H9 (cell line): ENCODE measurements around the gene PIEZO2. TPM values are rescaled to one million over a fixed set of nuclear protein-coding genes. Genes with fewer than 3 reads are reported as not detected.
"Not testable (repeated sequence)": the region's sequence is repeated elsewhere in the genome, so short reads cannot be mapped to it uniquely, and the experiment has no call there.

ENCODE experiments used
- DNase-seq: peaks from one replicate; pipeline ENCODE4 v3.0.0-alpha.2; 2017
- H2AFZ ChIP-seq: one replicate; pipeline ENCODE4 v1.6.1; 2013; ENCODE audit warnings: mild to moderate bottlenecking, low read length, control low read depth, moderate library complexity
- H2AK5ac ChIP-seq: 2 replicates; pipeline ENCODE4 v1.6.1; 2013; ENCODE audit warnings: low read length, control low read depth, mixed read lengths; ENCODE audit not compliant: insufficient read length
- H2BK120ac ChIP-seq: one replicate; pipeline ENCODE4 v1.6.1; 2013; ENCODE audit warnings: low read depth, mild to moderate bottlenecking, low read length, control low read depth, inconsistent platforms; ENCODE audit not compliant: poor library complexity, severe bottlenecking
- H2BK12ac ChIP-seq: 2 replicates; pipeline ENCODE4 v1.6.1; 2013; ENCODE audit warnings: low read length, control low read depth, mixed read lengths, low read depth; ENCODE audit not compliant: insufficient read length
- H2BK15ac ChIP-seq: 2 replicates; pipeline ENCODE4 v1.6.1; 2013; ENCODE audit warnings: low read depth, low read length, control low read depth
- H2BK20ac ChIP-seq: one replicate; pipeline ENCODE4 v1.6.1; 2013; ENCODE audit warnings: low read depth, mild to moderate bottlenecking, low read length, control low read depth, inconsistent platforms; ENCODE audit not compliant: poor library complexity, severe bottlenecking
- H2BK5ac ChIP-seq: 2 replicates; pipeline ENCODE4 v1.6.1; 2013; ENCODE audit warnings: low read length, control low read depth, mixed read lengths; ENCODE audit not compliant: insufficient read length
- H3K14ac ChIP-seq: 2 replicates; pipeline ENCODE4 v1.6.1; 2013; ENCODE audit warnings: low read length, control low read depth; ENCODE audit not compliant: insufficient read depth
- H3K18ac ChIP-seq: 2 replicates; pipeline ENCODE4 v1.6.1; 2013; ENCODE audit warnings: low read depth, mild to moderate bottlenecking, mixed read lengths, low read length, control low read depth; ENCODE audit not compliant: insufficient read length
- H3K23ac ChIP-seq: 2 replicates; pipeline ENCODE4 v1.6.1; 2013; ENCODE audit warnings: low read length, control low read depth, mixed read lengths, low read depth; ENCODE audit not compliant: insufficient read length
- H3K23me2 ChIP-seq: 2 replicates; pipeline ENCODE4 v1.6.1; 2013; ENCODE audit warnings: low read depth, mild to moderate bottlenecking, mixed read lengths, low read length, control low read depth; ENCODE audit not compliant: insufficient read length, poor library complexity, severe bottlenecking
- H3K27ac ChIP-seq: 2 replicates; pipeline ENCODE4 v1.5.1; 2013; ENCODE audit warnings: low read length, control low read depth, mixed read lengths, low read depth; ENCODE audit not compliant: insufficient read length
- H3K27me3 ChIP-seq: 2 replicates; pipeline ENCODE4 v1.6.1; 2013; ENCODE audit warnings: low read length, control low read depth, inconsistent platforms; ENCODE audit not compliant: insufficient read depth
- H3K4ac ChIP-seq: 2 replicates; pipeline ENCODE4 v1.6.1; 2013; ENCODE audit warnings: low read depth, mild to moderate bottlenecking, control low read depth, inconsistent platforms, low read length, moderate library complexity
- H3K4me1 ChIP-seq: 2 replicates; pipeline ENCODE4 v1.6.1; 2013; ENCODE audit warnings: low read length, control low read depth, inconsistent platforms; ENCODE audit not compliant: insufficient read depth
- H3K4me2 ChIP-seq: 2 replicates; pipeline ENCODE4 v1.6.1; 2013; ENCODE audit warnings: low read length, control low read depth, mixed read lengths; ENCODE audit not compliant: insufficient read length, insufficient read depth
- H3K56ac ChIP-seq: 2 replicates; pipeline ENCODE4 v1.6.1; 2013; ENCODE audit warnings: low read depth, mild to moderate bottlenecking, mixed read lengths, low read length, control low read depth; ENCODE audit not compliant: insufficient read length
- H3K79me1 ChIP-seq: 2 replicates; pipeline ENCODE4 v1.6.1; 2013; ENCODE audit warnings: low read depth, mild to moderate bottlenecking, moderate library complexity, low read length, control low read depth, inconsistent platforms; ENCODE audit not compliant: insufficient read depth, poor library complexity, severe bottlenecking
- H3K79me2 ChIP-seq: 2 replicates; pipeline ENCODE4 v1.6.1; 2013; ENCODE audit warnings: low read length, control low read depth, inconsistent platforms; ENCODE audit not compliant: insufficient read depth
- H3K9ac ChIP-seq: 2 replicates; pipeline ENCODE4 v1.6.1; 2013; ENCODE audit warnings: low read length, control low read depth, mixed read lengths; ENCODE audit not compliant: insufficient read length; ENCODE audit errors: extremely low read depth
- H3K9me3 ChIP-seq: one replicate; pipeline ENCODE4 v1.6.1; 2013; ENCODE audit warnings: low read depth, low read length, inconsistent platforms; ENCODE audit not compliant: control insufficient read depth
- H3T11ph ChIP-seq: one replicate; pipeline ENCODE4 v1.6.1; 2013; ENCODE audit warnings: mild to moderate bottlenecking, low read length, control low read depth, inconsistent platforms
- H4K20me1 ChIP-seq: one replicate; pipeline ENCODE4 v1.6.1; 2013; ENCODE audit not compliant: control insufficient read depth, insufficient read length, insufficient read depth
- H4K5ac ChIP-seq: 2 replicates; pipeline ENCODE4 v1.6.1; 2013; ENCODE audit warnings: low read depth, mild to moderate bottlenecking, mixed read lengths, low read length, control low read depth; ENCODE audit not compliant: insufficient read length
- H4K8ac ChIP-seq: replicated peaks from 2 replicates; pipeline ENCODE4 v1.6.1; 2013; ENCODE audit warnings: low read length, control low read depth, mixed read lengths, low read depth; ENCODE audit not compliant: insufficient read length
- H4K91ac ChIP-seq: 2 replicates; pipeline ENCODE4 v1.6.1; 2013; ENCODE audit warnings: low read depth, mild to moderate bottlenecking, moderate library complexity, mixed read lengths, low read length, control low read depth; ENCODE audit not compliant: insufficient read length
- H3K27ac Mint-ChIP-seq, 3 experiments: 2 replicates in 2 of 3; 3 replicates in 1 of 3; pipeline ENCODE4 v1.8.0; 2020 to 2021; ENCODE audit warnings: mixed read lengths in 3 of 3, mild to moderate bottlenecking in 1 of 3, moderate library complexity in 1 of 3
- H3K27me3 Mint-ChIP-seq: 2 replicates; pipeline ENCODE4 v1.8.0; 2021; ENCODE audit warnings: low read depth, mild to moderate bottlenecking, moderate library complexity, mixed read lengths
- H3K36me3 Mint-ChIP-seq, 3 experiments: 2 replicates in 2 of 3; 3 replicates in 1 of 3; pipeline ENCODE4 v1.8.0; 2020 to 2021; ENCODE audit warnings: low read depth in 3 of 3, mixed read lengths in 3 of 3; ENCODE audit not compliant: insufficient read depth in 1 of 3
- H3K4me1 Mint-ChIP-seq, 2 experiments: 2 replicates each; pipeline ENCODE4 v1.8.0; 2020; ENCODE audit warnings: mixed read lengths in 2 of 2
- H3K4me3 Mint-ChIP-seq, 2 experiments: 2 replicates in 1 of 2; 3 replicates in 1 of 2; pipeline ENCODE4 v1.8.0; 2020 to 2021; ENCODE audit warnings: mild to moderate bottlenecking in 2 of 2, mixed read lengths in 2 of 2, moderate library complexity in 1 of 2
- H3K9me3 Mint-ChIP-seq, 2 experiments: 2 replicates in 1 of 2; 3 replicates in 1 of 2; pipeline ENCODE4 v1.8.0; 2020; ENCODE audit warnings: mild to moderate bottlenecking in 2 of 2, mixed read lengths in 2 of 2, moderate library complexity in 1 of 2
- WGBS: extraction: QIAGEN DNeasy Blood & Tissue Kit; methylation state at CpG from one replicate; pipeline ENCODE4 v1.1.7; 2013; ENCODE audit warnings: missing lambda C conversion rate, low lambda C conversion rate, mixed read lengths; ENCODE audit not compliant: insufficient read length; ENCODE audit errors: extremely low coverage; 5-methylcytosine and 5-hydroxymethylcytosine counted together
- total RNA-seq: library from RNA; stranded (reverse); gene quantifications from 2 replicates; pipeline ENCODE4 v1.2.1, GENCODE V29; 2021

Gene PIEZO2
- total RNA-seq, 1 experiment from 2014 or later = 3.9 TPM

DNA sequence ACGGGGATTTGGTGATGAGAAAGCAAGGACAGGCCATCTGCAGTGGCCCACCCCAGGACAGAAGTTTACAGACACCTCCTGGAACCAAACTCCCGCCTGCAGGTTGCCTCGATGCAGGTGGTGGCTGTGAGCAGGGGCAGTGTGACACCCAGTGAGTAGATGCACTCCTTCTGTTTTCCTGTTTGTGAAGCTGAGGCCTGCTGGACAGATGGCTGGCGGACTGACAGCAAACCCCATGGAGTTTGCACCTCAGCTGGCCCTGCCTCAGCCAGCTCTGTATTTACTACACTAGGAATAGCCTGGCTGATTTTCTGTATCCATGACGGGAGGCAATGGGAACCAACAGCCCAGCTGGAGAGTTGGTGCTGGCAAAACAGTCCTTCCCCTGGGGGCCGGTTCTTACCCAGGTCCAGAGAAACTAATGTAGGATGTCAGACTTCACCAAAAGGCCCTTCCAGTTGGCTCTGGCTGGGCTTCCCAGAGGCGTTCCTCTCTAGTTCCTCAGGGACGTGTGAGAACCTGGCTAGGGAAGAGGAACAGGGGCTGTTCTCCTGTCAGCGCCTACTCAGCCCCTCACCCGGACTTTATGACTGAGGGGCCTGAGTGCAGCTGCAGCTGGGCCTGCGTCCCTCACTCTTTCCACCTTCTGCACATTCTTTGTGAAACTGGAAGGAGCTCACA, 511.4 kb downstream of the PIEZO2 start:
- H4K91ac ChIP-seq, H2BK20ac ChIP-seq, H2BK120ac ChIP-seq, H3K4me1 Mint-ChIP-seq, H3K23ac ChIP-seq, H4K20me1 ChIP-seq, H4K5ac ChIP-seq, H2AK5ac ChIP-seq, H3K4me1 ChIP-seq, H3T11ph ChIP-seq, H3K18ac ChIP-seq, H3K56ac ChIP-seq, H3K79me2 ChIP-seq, H2BK5ac ChIP-seq, H3K79me1 ChIP-seq, H3K9ac ChIP-seq, H3K4me3 Mint-ChIP-seq, H3K27me3 Mint-ChIP-seq, H3K14ac ChIP-seq, H2AFZ ChIP-seq, H3K27ac Mint-ChIP-seq, DNase-seq, H3K4ac ChIP-seq, H2BK12ac ChIP-seq, H3K9me3 ChIP-seq, H2BK15ac ChIP-seq, H3K23me2 ChIP-seq, H3K27ac ChIP-seq, H3K27me3 ChIP-seq, H3K36me3 Mint-ChIP-seq, H3K4me2 ChIP-seq, H3K9me3 Mint-ChIP-seq, H4K8ac ChIP-seq: not testable (repeated sequence)
- no CpG with 5 or more reads among the region's 11 CpGs for WGBS

DNA sequence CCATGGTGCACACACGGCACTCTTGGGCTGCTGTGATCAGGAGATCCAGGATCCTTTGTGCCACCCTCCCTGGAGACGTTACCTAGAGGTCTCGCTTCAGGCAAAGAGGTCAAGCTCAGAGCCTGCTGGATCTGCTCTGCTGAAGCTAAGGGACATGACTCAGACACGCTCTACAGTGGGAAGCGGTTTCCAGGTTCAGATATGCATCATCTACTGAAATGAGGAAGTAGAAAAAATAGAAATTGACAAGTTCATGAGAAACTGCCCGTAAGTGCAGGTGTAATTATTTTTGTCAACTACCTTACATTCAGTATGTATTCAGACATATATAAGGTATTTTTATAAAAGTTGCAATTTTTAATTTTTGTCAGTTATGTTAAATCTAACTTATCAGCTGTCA, 520.3 kb downstream of the PIEZO2 start:
- not testable (repeated sequence) for H3K23ac ChIP-seq, H3K56ac ChIP-seq, H3K79me1 ChIP-seq, H3K4me1 ChIP-seq, H3K27me3 ChIP-seq, H3K4me2 ChIP-seq, H3K27ac ChIP-seq, DNase-seq, H3K4me3 Mint-ChIP-seq, H3K9ac ChIP-seq, H3K79me2 ChIP-seq, H2BK15ac ChIP-seq, H3K14ac ChIP-seq, H3K4me1 Mint-ChIP-seq, H4K5ac ChIP-seq, H2BK12ac ChIP-seq, H3K27ac Mint-ChIP-seq, H2BK20ac ChIP-seq, H4K91ac ChIP-seq, H4K20me1 ChIP-seq, H3K27me3 Mint-ChIP-seq, H2BK5ac ChIP-seq, H2BK120ac ChIP-seq, H3K4ac ChIP-seq, H3K9me3 Mint-ChIP-seq, H2AFZ ChIP-seq, H3T11ph ChIP-seq, H3K23me2 ChIP-seq, H3K18ac ChIP-seq, H3K36me3 Mint-ChIP-seq, H4K8ac ChIP-seq, H3K9me3 ChIP-seq, H2AK5ac ChIP-seq
- WGBS = no CpG with 5 or more reads among the region's 6 CpGs
